Body of pancreas (tissue), 4 donors: Measurements from ENCODE around the gene CCSER1.

Experiments
- CTCF ChIP-seq, 7 experiments: fragments of 450-650 bp in 4 of 7; fragments of 200-600 bp in 3 of 7; sonication (generic) in 3 of 7; IDR thresholded peaks; one replicate each; pipeline ENCODE4 v1.5.1; 2016 to 2019; ENCODE audit warnings: antibody characterized with exemption in 7 of 7
- POLR2A ChIP-seq, 3 donors: fragments of 450-650 bp; IDR thresholded peaks; one replicate each; pipeline ENCODE4 v1.6.1; 2016; ENCODE audit warnings: antibody characterized with exemption in 3 of 3, mild to moderate bottlenecking in 2 of 3

GRCh38 chr4:91471280-91471679, 1344.1 kb downstream of the CCSER1 start:
- TF ChIP-seq CTCF (IDR thresholded peaks at IDR 0.05) (no peak), POLR2A (IDR thresholded peaks at IDR 0.05) (no peak)
